Measurements from ENCODE around the gene ZNF236.
"Not testable (repeated sequence)": the region's sequence is repeated elsewhere in the genome, so short reads cannot be mapped to it uniquely, and the experiment has no call there.

Gene ZNF236

DNA sequence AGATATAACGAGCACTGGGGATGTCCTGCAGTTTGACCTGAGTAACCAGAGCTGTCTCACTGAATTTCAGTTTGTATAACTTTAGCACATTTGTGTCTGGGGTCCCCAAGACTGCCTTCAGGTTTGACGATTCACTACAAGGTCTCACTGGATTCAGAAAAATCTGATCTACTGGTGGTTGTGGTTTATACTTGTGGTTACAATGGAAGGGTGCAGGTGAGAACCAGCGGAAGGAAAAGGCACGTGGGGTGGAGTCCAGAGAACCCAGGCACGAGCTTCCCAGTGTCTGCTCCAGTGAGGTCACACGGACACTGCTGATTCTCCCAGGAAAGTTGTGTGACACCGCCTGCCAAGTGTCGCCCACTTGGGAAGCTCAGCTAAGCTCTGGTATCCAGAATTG is 126.0 kb downstream of the ZNF236 start:
- no peak for DNase-seq (ENCODE audit: low read depth)

- no peak for DNase-seq (ENCODE audit: low read depth)
Observed at GRCh38 chr18:76951456-76952247, 129.3 kb downstream of the ZNF236 start.

GRCh38 chr18:76952747-76953146 is 130.4 kb downstream of the ZNF236 start:
- DNase-seq (ENCODE audit: low read depth): no peak

DNA sequence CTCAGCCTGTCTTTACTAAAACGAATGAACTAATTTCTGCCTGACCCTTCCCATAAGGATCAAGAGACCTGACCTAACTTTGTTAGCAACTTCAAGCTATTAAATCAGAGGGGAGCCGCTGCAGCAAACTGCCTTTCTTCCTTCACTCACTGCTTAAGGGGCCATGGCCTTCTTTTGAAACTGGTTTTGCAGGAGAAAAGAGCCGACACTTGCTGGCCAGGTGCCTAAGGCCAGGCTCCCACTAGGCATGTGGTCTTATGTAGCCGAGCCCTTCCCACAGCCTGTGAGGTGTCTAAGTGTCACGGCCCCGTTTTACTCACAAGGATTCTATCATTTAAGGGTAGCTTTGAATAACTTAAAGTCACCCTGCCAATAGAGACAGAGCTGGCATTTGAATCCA is 130.8 kb downstream of the ZNF236 start:
- no peak for DNase-seq (ENCODE audit: low read depth)

DNA sequence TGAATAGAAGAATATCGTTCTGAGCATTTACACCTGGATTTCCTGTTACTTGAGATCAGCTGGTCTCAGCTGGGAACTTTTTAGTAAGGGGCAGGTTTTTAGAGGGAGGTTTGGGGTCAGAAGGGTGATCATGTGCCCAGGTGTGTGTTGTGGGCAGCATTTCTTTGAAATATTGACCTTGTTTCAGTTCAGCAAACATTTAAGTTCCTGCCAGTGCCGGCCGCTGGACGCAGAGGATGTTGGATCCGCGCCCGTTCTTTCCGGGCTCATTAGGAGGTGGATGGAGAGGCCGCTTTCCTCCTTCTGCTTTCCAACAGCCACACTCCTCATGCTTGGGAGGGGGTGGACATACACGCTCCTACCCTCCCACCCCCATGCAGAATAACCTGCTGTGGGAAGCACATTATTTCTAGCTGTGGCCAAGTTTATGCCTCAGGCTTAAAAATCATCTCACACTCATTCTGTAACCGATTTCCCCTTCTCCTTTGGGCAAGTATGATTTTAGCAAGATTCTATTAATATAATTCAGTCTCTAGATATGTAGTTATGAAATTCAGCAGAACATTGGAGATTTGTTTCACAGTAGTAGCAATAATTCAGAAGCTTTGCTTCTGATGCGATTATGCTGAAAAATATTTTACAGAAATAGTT is 131.4 kb downstream of the ZNF236 start:
- DNase-seq (ENCODE audit: low read depth): no peak

- DNase-seq (ENCODE audit: low read depth): no peak
Observed at GRCh38 chr18:76955524-76956170, 133.3 kb downstream of the ZNF236 start.

DNA sequence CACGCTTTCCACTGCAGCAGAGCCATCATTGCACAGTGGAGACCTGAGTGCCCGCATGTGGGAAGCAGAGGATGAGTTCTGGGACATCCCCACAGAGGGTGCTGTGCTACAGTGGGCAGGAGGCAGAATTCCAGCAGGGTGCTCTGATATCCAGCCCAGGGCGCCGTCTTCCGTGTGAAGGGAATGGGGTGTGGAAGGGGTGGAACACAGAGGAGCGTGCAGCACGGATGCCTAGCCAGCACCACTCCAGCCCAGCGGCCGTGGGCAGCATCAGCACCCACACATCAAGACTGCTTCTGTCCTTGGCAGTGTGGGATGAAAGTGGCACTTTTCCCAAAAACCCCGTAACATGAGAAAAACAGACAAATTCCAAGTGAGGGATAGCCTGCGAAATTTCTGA is 134.3 kb downstream of the ZNF236 start:
- DNase-seq (ENCODE audit: low read depth): no peak

DNA sequence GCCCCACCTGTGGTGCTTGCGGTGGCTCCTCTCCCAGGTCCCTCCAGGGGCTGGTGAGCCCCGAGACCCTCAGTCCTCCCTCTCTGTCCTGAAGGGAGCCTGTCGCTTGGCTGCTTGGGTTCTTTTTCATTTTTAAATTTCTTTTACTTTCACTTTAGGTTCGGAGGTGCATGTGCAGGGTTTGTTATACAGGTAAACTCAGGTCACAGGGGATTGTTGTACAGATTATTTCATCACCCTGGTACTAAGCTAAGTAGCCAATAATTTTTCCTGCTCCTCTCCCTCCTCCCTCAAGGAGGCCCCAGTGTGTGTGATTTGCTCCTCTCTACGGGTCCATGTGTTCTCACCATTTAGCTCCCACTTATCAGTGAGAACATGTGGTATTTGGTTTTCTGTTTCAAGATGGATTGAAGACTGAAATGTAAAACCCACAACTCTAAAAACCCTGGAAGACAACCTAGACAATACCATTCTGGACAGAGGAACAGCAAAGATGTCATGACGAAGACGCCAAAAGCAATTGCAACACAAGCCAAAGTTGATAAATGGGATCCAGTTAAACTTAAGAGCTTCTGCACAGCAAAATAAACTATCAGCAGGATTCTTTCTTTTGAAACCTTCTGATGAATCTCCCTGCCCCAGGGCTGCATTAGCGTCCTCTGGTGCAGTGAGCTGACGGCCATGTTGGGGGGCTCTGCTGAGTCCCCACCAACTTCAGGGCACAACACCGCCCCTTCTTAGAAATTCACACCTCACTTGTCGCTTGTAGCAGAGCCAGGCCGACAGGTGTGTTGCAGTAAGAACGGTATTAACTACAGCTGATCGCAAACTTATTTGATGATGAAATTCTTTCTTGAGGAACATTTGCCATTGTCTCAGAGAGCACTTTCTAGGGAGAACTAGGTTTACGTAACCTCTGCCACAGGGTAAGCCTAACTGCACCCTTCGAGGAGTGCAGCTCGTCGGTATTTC is 135.3 kb downstream of the ZNF236 start:
- no peak for DNase-seq (ENCODE audit: low read depth)

DNA sequence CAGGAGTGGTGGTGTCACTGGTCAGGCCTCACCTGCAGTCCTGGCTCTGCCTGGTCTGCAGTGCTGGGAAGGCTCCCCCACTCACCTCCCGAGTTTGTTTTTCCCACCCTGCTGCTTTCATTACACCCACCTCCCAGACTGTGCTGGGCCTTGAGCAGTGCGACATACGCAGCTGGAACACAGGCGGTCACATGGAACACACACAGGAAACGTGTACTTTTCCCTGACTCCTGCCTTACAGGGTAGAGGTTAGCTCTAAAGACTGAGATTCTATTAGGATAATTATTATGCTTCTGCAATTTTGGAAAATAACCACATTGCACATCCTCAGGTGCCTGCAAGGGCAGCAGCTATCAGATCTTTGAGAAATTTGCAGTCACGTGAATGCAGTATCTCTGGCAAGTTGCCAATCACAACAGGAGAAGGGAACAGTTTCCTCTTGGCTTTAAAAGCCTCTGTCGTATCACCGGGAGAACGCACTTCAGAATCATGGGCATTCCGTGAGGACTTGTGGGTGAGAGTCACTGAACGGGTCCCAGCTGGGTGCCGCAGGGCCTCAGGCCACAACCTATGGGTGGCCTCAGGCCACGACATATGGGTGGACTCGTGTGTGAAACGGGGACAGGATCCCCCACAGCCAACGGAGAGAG is 136.5 kb downstream of the ZNF236 start:
- no peak for DNase-seq (ENCODE audit: low read depth)

DNA sequence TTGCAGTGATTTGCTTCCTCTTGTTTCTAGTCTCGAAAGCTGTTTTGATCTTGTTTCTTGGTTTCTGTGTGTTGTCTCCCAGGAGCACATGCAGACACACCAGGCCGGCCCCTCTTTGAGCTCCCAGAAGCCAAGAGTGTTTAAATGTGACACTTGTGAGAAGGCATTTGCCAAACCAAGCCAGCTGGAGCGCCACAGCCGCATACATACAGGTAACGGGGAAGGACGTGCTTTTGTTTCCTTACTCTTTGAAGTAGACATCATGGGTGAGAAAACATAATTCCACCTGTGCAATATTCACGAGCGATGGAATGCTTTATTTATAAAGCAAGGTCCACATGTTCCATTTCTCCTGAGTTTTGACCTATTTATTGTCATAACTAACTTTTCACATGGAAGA is 137.2 kb downstream of the ZNF236 start:
- no peak for DNase-seq (ENCODE audit: low read depth)

DNA sequence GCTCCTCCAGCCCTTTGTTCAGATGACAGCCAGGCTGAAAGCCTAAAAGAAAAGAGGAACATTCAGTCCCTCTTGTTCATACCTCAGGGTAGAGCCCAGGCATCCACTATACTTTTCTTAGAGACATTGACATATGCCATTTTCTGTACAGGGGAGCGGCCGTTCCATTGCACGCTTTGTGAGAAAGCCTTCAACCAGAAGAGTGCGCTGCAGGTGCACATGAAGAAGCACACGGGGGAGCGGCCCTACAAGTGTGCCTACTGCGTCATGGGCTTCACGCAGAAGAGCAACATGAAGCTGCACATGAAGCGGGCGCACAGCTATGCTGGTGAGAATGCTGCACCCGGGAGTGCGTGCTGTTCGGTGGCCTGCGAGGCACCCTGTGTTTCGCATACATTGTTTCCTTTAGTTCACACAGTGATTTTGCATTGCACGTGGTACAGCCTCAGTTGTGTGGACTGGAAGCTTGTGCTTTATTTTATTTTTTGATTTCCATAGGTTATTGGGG is 138.2 kb downstream of the ZNF236 start:
- DNase-seq (ENCODE audit: low read depth): no peak

- DNase-seq (ENCODE audit: low read depth): no peak
Observed at GRCh38 chr18:76962851-76963250, 140.5 kb downstream of the ZNF236 start.

DNA sequence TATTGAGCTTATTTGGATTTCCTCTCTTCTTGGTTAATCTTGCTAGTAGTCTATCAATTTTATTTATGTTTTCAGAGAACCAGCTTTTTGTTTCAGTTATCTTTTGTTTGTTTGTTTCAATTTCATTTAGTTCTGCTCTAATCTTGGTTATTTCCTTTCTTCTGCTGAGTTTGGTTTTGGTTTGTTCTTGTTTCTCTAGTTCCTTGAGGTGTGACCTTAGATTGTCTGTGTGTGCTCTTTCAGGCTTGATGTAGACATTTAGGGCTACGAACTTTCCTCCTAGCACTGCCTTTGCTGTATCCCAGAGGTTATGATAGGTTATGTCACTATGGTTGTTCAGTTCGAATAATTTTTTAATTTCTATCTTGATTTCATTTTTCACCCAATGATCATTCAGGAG is 141.6 kb downstream of the ZNF236 start:
- no peak for DNase-seq (ENCODE audit: low read depth)

DNA sequence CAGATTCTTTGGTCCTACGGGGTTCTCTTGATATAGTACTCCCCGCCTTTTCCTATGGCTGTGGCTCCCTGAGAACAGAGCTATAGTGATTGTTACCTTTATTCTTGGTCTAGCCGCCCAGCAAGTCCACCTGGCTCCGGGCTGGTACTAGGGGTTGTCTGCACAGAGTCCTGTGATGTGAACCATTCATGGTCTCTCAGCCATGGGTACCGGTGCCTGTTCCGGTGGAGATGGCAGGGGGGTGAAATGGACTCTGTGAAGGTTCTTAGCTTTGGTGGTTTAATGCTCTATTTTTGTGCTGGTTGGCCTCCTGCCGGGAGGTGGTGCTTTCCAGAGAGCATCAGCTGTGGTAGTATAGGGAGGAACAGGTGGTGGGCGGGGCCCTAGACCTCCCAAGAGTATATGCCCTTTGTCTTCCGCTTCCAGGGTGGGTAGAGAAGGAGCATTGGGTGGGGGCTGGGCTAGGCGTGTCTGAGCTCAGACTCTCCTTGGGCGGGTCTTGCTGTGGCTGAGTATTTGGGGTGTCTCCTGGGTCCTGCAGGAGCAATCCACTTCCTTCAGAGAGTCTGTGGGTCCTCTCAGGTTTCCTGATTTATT is 143.3 kb downstream of the ZNF236 start:
- not testable (repeated sequence) for DNase-seq (ENCODE audit: low read depth)

DNA sequence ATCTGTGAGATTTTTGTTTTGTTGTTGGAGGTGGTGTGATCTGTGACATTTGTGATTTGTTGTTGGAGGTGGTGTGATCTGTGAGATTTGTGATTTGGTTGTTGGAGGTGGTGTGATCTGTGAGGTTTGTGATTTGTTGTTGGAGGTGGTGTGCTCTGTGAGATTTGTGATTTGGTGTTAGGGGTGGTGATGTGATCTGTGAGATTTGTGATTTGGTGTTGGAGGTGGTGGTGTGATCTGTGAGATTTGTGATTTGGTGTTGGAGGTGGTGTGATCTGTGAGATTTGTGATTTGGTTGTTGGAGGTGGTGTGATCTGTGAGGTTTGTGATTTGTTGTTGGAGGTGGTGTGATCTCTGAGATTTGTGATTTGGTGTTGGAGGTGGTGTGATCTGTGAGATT is 144.9 kb downstream of the ZNF236 start:
- not testable (repeated sequence) for DNase-seq (ENCODE audit: low read depth)

DNA sequence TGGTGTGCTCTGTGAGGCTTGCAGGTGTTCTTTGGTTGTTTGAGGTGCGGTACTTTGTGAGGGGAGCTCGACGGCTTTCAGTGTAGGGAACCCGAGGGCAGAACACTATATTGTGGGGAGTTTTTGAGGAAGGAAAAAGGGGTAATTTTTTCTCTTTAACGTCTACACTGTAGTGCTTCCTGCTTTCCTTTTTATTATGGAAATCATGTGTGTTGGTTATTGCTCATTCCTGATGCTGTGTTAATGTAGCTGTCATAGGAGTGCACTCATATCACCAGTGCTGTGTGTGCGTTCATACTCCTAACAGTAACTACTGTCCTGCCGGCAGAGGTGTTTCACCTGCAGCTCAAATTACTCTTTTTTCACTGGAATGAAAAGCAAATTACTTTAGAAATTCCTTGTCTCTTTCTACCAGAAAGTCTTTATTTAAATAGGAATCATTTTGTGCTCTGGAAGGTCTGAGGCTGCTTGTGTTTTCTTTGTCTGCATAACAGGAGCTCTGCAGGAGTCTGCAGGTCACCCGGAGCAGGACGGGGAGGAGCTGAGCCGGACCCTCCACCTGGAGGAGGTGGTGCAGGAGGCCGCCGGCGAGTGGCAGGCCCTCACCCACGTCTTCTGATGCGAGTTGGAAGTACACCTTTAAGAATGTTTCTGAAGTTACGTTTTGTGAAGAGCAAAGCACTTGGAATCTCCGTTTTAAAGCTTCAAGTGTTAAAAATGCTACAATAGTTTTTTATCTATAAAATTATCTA is 145.5 kb downstream of the ZNF236 start:
- DNase-seq (ENCODE audit: low read depth): no peak

DNA sequence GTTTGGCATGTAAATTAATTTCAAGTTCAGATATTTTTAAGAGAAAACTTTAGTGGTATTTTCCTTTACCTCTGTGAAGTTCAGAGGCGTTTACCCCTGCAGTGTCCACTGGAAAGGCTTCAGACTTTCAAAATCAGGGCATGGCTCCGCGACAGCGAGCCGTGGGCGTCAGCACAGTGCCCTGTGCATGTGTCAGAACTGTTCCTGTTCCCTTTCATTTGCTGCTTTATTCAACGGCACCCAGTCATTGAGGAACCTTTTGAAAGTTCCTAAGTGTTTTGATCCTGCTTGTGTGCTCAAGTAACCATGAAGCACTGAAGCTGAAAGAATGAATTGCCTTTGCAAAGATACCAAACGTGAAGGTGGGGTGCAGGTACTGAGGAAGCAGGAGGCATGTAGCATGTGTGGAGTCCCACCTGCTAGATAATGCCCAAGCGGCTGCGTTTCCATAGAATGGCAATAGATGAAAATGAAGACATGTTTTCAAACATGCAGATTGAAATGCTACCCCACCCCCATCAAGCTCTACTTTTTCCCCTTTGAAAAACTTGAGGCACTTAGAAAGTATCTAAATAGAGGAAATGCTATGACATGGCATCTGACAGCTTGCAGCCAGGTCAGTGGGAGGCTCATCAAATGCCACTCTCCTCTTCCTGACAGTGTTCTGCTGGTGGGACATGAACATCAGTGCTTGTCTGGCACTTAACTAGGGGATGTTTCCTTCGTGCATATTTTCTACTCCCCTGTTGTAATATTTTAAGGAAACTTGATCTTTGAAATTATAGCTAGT is 148.6 kb downstream of the ZNF236 start:
- DNase-seq (ENCODE audit: low read depth): no peak

GRCh38 chr18:76972241-76972640 is 149.9 kb downstream of the ZNF236 start:
- no peak for DNase-seq (ENCODE audit: low read depth)

GRCh38 chr18:76972846-76973519 is 150.6 kb downstream of the ZNF236 start:
- DNase-seq (ENCODE audit: low read depth): no peak
